K562 (cell line): ENCODE data around the gene VARS1. TPM values are rescaled to one million over a fixed set of nuclear protein-coding genes. Genes with fewer than 3 reads are reported as not detected.
A peak's percentile ranks its signal among the peaks of the same experiment; 100 is the strongest.

ENCODE experiments used
- CHD7 ChIP-seq: fragments of 200-600 bp; sonication (generic); IDR thresholded peaks from one replicate; pipeline ENCODE4 v1.6.1; 2012; ENCODE audit warnings: mild to moderate bottlenecking, low read depth, low read length, inconsistent platforms
- DPF2 ChIP-seq: fragments of 450-650 bp; IDR thresholded peaks from 2 replicates; pipeline ENCODE4 v1.6.1; 2016
- GATA2 ChIP-seq: sonication (generic); formaldehyde crosslinking; IDR thresholded peaks from 2 replicates; pipeline ENCODE4 v1.4.0; 2020; ENCODE audit warnings: mild to moderate bottlenecking, missing genetic modification reagents
- MBD1 ChIP-seq: fragments of 250-450 bp; sonication (Bioruptor Pico); IDR thresholded peaks from 2 replicates; pipeline ENCODE4 v1.8.0; 2022; ENCODE audit warnings: inconsistent platforms
- NCOR1 ChIP-seq: fragments of 450-650 bp; IDR thresholded peaks from 2 replicates; pipeline ENCODE4 v1.6.1; 2016; ENCODE audit warnings: mild to moderate bottlenecking, moderate library complexity
- NFXL1 ChIP-seq: fragments of 450-650 bp; formaldehyde crosslinking; IDR thresholded peaks from 2 replicates; pipeline ENCODE4 v1.4.0; 2021; ENCODE audit warnings: mild to moderate bottlenecking
- NR2C1 ChIP-seq, 2 experiments: fragments of 450-650 bp; IDR thresholded peaks; 2 replicates each; pipeline ENCODE4 v1.6.1; 2017; ENCODE audit warnings: mild to moderate bottlenecking in 2 of 2, antibody characterized with exemption in 1 of 2, inconsistent platforms in 1 of 2, missing compliant biosample characterization in 1 of 2, missing genetic modification characterization in 1 of 2
- NRF1 ChIP-seq, 2 experiments: fragments of 450-650 bp; IDR thresholded peaks in 1 of 2; conservative IDR thresholded peaks in 1 of 2; 2 replicates each; pipeline ENCODE4 v1.6.1; 2014; ENCODE audit warnings: mild to moderate bottlenecking in 2 of 2
- NUFIP1 ChIP-seq: fragments of 450-650 bp; IDR thresholded peaks from 2 replicates; pipeline ENCODE4 v1.6.1; 2018; ENCODE audit not compliant: partially characterized antibody
- RFX7 ChIP-seq: fragments of 250-450 bp; sonication (Bioruptor Pico); IDR thresholded peaks from 2 replicates; pipeline ENCODE4 v1.5.1; 2021; ENCODE audit warnings: mild to moderate bottlenecking
- SIN3A ChIP-seq, 2 experiments: fragments of 150-350 bp in 1 of 2; IDR thresholded peaks; 2 replicates each; pipeline ENCODE4 v1.6.1; 2011 to 2016; ENCODE audit warnings: borderline replicate concordance in 2 of 2, low read depth in 2 of 2, low read length in 2 of 2, mild to moderate bottlenecking in 2 of 2, moderate library complexity in 2 of 2; ENCODE audit not compliant: control insufficient read depth in 1 of 2
- TEAD2 ChIP-seq: fragments of 450-650 bp; IDR thresholded peaks from 2 replicates; pipeline ENCODE4 v1.6.1; 2016; ENCODE audit warnings: missing genetic modification characterization, control low read depth, missing compliant biosample characterization
- XRCC5 ChIP-seq: fragments of 200-400 bp; formaldehyde crosslinking; IDR thresholded peaks from 2 replicates; pipeline ENCODE4 v1.6.1; 2017; ENCODE audit warnings: low read depth, mild to moderate bottlenecking, low read length
- ZFP30 ChIP-seq: fragments of 250-450 bp; sonication (Bioruptor Pico); IDR thresholded peaks from 2 replicates; pipeline ENCODE4 v1.8.0; 2022; ENCODE audit warnings: moderate library complexity, mild to moderate bottlenecking, inconsistent platforms, borderline replicate concordance
- ZNF133 ChIP-seq: fragments of 250-450 bp; sonication (Bioruptor Pico); IDR thresholded peaks from 2 replicates; pipeline ENCODE4 v1.4.0; 2020; ENCODE audit warnings: mild to moderate bottlenecking
- ZNF778 ChIP-seq: fragments of 450-650 bp; formaldehyde crosslinking; IDR thresholded peaks from 2 replicates; pipeline ENCODE4 v1.4.0; 2020; ENCODE audit warnings: mild to moderate bottlenecking, moderate library complexity
- polyA plus RNA-seq, 8 experiments: library from polyadenylated mRNA; depleted of rRNA in 4 of 8; stranded (reverse) in 5 of 8; unstranded in 3 of 8; fragments of >200 nt; fragmentation: Nextera tagmentation in 2 of 8; fragmentation: Illumina TruSeq in 1 of 8; extraction: Ambion mirVana in 2 of 8; extraction: Trizol in 1 of 8; gene quantifications; 2 replicates each; pipeline versions ENCODE4 v1.2.1 to v1.2.3, GENCODE V29; 2011 to 2014; ENCODE audit warnings: inconsistent platforms in 1 of 8, missing spikeins in 1 of 8
- total RNA-seq, 7 experiments: library from RNA; depleted of rRNA in 6 of 7; stranded (reverse); fragments of >200 nt in 6 of 7; fragmentation: Illumina TruSeq in 2 of 7; extraction: Trizol in 2 of 7; gene quantifications; 2 replicates each; pipeline versions ENCODE4 v1.2.1 to v1.2.3, GENCODE V29; 2011 to 2021; ENCODE audit warnings: low replicate concordance in 1 of 7

The VARS1 gene
- total and polyA plus RNA-seq, 9 of the 15 experiments (the other 6 are each of a cell fraction or from before 2014, with no cell fraction given) = 2.9 to 488 (median 130) TPM

- TF ChIP-seq MBD1 (CRISPR knock-in tag) = no peak
- TF ChIP-seq CHD7 = no peak
- TF ChIP-seq ZNF133 (CRISPR knock-in tag) = no peak
- 0 out of 2 replicates have a peak, but pooled peaks have one; percentile 17 for TF ChIP-seq XRCC5
- TF ChIP-seq NFXL1 = no peak
- TF ChIP-seq TEAD2 (tag) = 0 out of 2 replicates have a peak, but pooled peaks have one; percentile 25
- no peak for TF ChIP-seq NUFIP1
- peak in 1 of 2 experiments; percentile 31; a peak in 2 of 4 replicates for TF ChIP-seq SIN3A (IDR thresholded peaks at IDR 0.05; ENCODE audit: borderline replicate concordance in 2 of 2, control insufficient read depth in 1 of 2, low read depth in 2 of 2, low read length in 2 of 2)
- TF ChIP-seq DPF2 = peak; percentile 92
- no peak for TF ChIP-seq ZFP30 (CRISPR knock-in tag)
- TF ChIP-seq NCOR1 = no peak
- TF ChIP-seq NR2C1 (IDR thresholded peaks at IDR 0.05) = peak; percentile 62; the same call in 1 of the 2 replicates
- TF ChIP-seq NR2C1 (tag; IDR thresholded peaks at IDR 0.05) = 0 out of 2 replicates have a peak, but pooled peaks have one; percentile 31
- TF ChIP-seq GATA2 (CRISPR knock-in tag) = peak; percentile 49
- peak; percentile 36 to 55 for TF ChIP-seq NRF1 (conservative IDR thresholded peaks at IDR 0.05 in 1 of 2, IDR thresholded peaks at IDR 0.05 in 1 of 2)
- no peak for TF ChIP-seq RFX7
- TF ChIP-seq ZNF778 (CRISPR knock-in tag) = no peak
These were observed 1.2 kb downstream of the VARS1 start (continued) for GRCh38 chr6:31794294-31794865.
